ENCODE data around the gene SBF2. TPM values are rescaled to one million over a fixed set of nuclear protein-coding genes. Genes with fewer than 3 reads are reported as not detected.
A peak's percentile ranks its signal among the peaks of the same experiment; 100 is the strongest.

SBF2 gene
- total RNA-seq = 10 to 100 TPM; 20.6 to 48.6 (median 26.0) TPM

GRCh38 chr11:10293423-10294289, at the start of gene SBF2:
TSS of gene SBF2 (minus strand) at chr11:10294219. CDS start at chr11:10294069, 150 bp downstream.
- peak in 2 of 4 donors; percentile 73 to 87 for TF ChIP-seq POLR2A (IDR thresholded peaks at IDR 0.05)
- TF ChIP-seq, protein P1, sequence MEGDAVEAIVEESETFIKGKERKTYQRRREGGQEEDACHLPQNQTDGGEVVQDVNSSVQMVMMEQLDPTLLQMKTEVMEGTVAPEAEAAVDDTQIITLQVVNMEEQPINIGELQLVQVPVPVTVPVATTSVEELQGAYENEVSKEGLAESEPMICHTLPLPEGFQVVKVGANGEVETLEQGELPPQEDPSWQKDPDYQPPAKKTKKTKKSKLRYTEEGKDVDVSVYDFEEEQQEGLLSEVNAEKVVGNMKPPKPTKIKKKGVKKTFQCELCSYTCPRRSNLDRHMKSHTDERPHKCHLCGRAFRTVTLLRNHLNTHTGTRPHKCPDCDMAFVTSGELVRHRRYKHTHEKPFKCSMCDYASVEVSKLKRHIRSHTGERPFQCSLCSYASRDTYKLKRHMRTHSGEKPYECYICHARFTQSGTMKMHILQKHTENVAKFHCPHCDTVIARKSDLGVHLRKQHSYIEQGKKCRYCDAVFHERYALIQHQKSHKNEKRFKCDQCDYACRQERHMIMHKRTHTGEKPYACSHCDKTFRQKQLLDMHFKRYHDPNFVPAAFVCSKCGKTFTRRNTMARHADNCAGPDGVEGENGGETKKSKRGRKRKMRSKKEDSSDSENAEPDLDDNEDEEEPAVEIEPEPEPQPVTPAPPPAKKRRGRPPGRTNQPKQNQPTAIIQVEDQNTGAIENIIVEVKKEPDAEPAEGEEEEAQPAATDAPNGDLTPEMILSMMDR (IDR thresholded peaks at IDR 0.05) = no peak
- Histone ChIP-seq H3K27ac (peak within 1 kb of the TSS; percentile 95 to 99 (median 96)), H3K27me3 (no peaks in the 10 kb centered on the region), H3K4me1 (peaks cover 11 to 61% (median 27%) of the 10 kb centered on the region in 3 donors), H3K36me3 (no peaks in the 10 kb centered on the region), H3K9me3 (no peaks in the 10 kb centered on the region), H3K4me3 (peak within 1 kb of the TSS; percentile 78 to 100 (median 84))
- WGBS, 2 donors = 5 to 7% methylated on average over 4 to 12 of the region's 81 CpGs
- peak; percentile 22 for DNase-seq
- intact Hi-C loops (cut with DNase I) = no loop called here

GRCh38 chr11:10338287-10338686, 44.3 kb upstream of the SBF2 start:
- Histone ChIP-seq H3K36me3 (no peaks in the 10 kb centered on the region), H3K4me1 (no peaks in the 10 kb centered on the region), H3K27me3 (no peaks in the 10 kb centered on the region), H3K27ac (no peak overlapping the region), H3K4me3 (no peak overlapping the region), H3K9me3 (no peaks in the 10 kb centered on the region)
- TF ChIP-seq, protein P1 (IDR thresholded peaks at IDR 0.05) = no peak
- no peak for TF ChIP-seq POLR2A (IDR thresholded peaks at IDR 0.05)
- no peak for DNase-seq
- intact Hi-C loops (cut with DNase I) = no loop called here

DNA sequence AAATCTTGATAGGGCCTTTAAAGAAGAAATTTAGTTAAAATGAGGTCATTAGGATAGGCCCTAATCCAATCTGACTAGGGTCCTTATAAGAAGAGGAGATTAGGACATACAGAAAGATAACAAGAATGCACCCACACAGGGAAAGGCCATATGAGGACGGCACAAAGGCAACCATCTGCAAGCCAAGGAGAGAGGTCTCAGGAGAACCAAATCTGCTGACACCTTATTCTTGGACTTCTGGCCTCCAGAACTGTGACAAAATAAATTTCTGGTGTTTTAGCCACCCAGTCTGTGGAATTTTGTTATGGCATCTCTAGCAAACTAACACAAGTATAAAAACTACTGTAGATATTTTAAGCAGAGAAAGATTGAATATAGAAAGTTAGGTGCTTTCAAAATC, 39.5 kb upstream of the SBF2 start:
- Histone ChIP-seq H3K27ac (no peak overlapping the region), H3K36me3 (no peaks in the 10 kb centered on the region), H3K27me3 (no peaks in the 10 kb centered on the region), H3K4me1 (peaks cover 0 to 8% (median 8%) of the 10 kb centered on the region in 3 donors), H3K9me3 (no peaks in the 10 kb centered on the region), H3K4me3 (no peak overlapping the region)
- TF ChIP-seq POLR2A (IDR thresholded peaks at IDR 0.05) = no peak
- no peak for DNase-seq
- WGBS, 2 donors = 79 to 85% methylated on average over 1 of the region's 1 CpG
- intact Hi-C loops (cut with DNase I) = no loop called here

GRCh38 chr11:10331548-10332289, 37.7 kb upstream of the SBF2 start:
- TF ChIP-seq POLR2A (IDR thresholded peaks at IDR 0.05) = no peak
- TF ChIP-seq, protein P1 (IDR thresholded peaks at IDR 0.05) = no peak
- Histone ChIP-seq H3K9me3 (no peaks in the 10 kb centered on the region), H3K4me1 (peaks cover 0 to 23% (median 13%) of the 10 kb centered on the region in 3 donors), H3K27me3 (no peaks in the 10 kb centered on the region), H3K4me3 (no peak overlapping the region), H3K36me3 (no peaks in the 10 kb centered on the region), H3K27ac (no peak overlapping the region)
- intact Hi-C loops (cut with DNase I) = no loop called here
- DNase-seq = no peak
- 88 to 90% methylated on average over 6 of the region's 6 CpGs for WGBS, 2 donors

GRCh38 chr11:10329935-10330334, 35.9 kb upstream of the SBF2 start:
- TF ChIP-seq, protein P1 (IDR thresholded peaks at IDR 0.05) = no peak
- no peak for TF ChIP-seq POLR2A (IDR thresholded peaks at IDR 0.05)
- H3K4me1 ChIP-seq = peaks cover 0 to 41% (median 23%) of the 10 kb centered on the region in 3 donors
- H3K27ac ChIP-seq = no peak overlapping the region
- no peak overlapping the region for H3K4me3 ChIP-seq
- intact Hi-C loops (cut with DNase I) = loop anchor here (10.0 kb wide), 1 partner anchor 575 kb away; no protein-coding TSS in a partner anchor
- WGBS, 2 donors = 27 to 30% methylated on average over 2 of the region's 2 CpGs
- no peaks in the 10 kb centered on the region for H3K36me3 ChIP-seq
- no peaks in the 10 kb centered on the region for H3K9me3 ChIP-seq
- no peak for DNase-seq
- H3K27me3 ChIP-seq = no peaks in the 10 kb centered on the region

All from esophagus squamous epithelium (tissue), 5 donors.